GM19452 (cell line): Measurements from ENCODE around the gene USP22.

ENCODE experiments used
- ATAC-seq: cut with Tn5 transposase; IDR thresholded peaks from one replicate; pipeline ENCODE4 v1.9.1; 2021; ENCODE audit not compliant: unreplicated experiment

Gene USP22

DNA sequence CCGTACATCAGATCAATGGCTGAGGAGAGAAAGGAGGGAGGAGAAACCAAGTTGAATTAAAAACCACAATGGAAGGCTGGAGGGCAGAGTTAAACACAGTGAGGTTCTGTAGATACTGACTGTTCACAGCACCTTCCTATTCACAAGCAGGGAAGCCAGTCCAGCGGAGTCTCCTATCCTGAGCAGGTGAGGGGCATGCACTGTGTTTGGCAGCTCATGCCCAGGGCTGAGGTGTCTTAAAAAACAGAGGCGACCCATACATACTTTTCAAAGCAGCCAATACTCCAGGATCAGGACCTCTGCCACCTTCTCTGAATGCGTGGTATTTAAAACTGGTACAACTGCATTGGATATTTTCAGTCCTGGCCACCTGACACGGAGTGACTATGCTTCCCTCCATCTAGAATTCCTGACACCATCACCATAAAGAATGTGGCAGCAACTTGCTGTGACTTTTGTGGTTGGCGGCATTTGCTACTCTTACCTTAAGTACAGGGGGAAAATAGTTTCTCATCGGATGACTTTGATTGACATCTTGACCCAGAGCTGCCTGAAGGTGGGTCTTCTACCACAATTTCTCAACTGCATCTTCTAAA, 21.5 kb downstream of the USP22 start:
- no peak for ATAC-seq

- no peak for ATAC-seq
Observed at GRCh38 chr17:21020622-21021021, 22.2 kb downstream of the USP22 start.

DNA sequence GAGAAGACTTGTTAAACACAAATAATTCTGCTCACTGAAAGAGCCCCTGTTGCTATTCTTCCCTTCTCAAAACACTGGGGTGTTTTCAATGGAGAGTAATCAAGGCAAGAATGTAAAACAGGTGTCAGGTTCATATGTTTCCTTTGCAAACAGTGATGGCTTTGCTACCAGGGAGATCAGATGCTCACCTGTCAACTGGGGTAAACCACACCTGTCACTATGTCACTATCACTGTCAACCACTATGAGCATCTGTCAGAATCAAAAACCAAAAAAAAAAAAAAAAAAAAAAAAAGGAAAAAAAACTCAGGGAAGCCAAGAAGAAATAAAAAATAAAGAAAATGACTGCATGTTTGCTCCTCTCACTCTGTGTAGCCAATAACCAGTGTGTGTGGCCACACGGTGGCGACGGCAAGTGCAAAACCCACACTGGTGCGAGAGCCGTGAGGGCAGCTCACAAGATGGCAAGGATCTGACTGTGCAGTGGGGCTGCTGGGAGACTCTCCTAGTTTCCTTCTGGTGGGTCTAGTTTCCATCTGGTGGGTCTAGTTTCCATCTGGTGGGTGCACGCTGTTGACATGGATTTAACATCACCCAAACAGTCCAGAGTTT, 22.7 kb downstream of the USP22 start:
- no peak for ATAC-seq

DNA sequence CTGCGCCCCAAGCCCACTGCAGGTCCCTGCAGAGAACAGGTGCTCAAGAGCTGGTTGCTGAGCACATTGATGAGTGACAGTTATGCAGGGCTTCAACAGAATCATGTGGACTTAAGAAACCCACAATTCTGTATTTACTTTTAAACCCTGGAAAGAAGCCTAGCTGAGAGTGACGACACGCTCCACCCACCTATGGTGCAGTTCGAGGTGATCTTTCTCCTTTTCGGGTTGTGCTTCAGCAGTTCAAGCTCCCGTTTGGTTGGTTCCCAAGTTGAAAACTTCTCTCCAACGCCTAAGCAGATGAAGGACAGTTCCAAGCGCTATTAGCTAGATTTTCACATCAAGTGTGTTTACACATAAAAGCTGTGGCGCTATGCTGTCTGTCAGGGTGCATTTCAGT, 23.9 kb downstream of the USP22 start:
- no peak for ATAC-seq

- no peak for ATAC-seq
Observed at GRCh38 chr17:21017861-21018260, 24.9 kb downstream of the USP22 start.

GRCh38 chr17:21017256-21017655, 25.6 kb downstream of the USP22 start:
- ATAC-seq, result no peak

DNA sequence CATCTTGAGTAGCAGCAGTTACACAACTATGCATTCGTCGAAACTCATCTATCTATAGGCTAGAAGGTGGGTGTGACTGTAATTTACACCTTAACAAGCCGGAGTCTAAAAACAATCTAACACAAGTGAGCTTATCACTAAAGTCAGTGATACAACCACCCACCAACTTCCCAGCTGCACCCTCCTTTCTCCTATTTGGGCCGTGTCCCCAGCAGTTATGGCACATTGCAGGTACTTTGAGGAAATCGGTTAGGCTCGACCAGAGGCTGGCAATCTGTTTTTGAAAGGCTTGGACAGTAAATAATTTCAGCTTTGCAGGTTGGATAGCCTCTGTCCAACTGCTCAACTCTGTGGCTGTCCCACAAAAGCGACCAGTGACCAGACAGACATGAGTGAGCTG, 26.0 kb downstream of the USP22 start:
- ATAC-seq, result no peak

- ATAC-seq, result no peak
Observed at GRCh38 chr17:21015564-21015963, 27.2 kb downstream of the USP22 start.

- ATAC-seq, result no peak
Observed at GRCh38 chr17:21014498-21014897, 28.3 kb downstream of the USP22 start.

- no peak for ATAC-seq
Observed at GRCh38 chr17:21013983-21014382, 28.8 kb downstream of the USP22 start.

- no peak for ATAC-seq
Observed at GRCh38 chr17:21012736-21013135, 30.1 kb downstream of the USP22 start.

DNA sequence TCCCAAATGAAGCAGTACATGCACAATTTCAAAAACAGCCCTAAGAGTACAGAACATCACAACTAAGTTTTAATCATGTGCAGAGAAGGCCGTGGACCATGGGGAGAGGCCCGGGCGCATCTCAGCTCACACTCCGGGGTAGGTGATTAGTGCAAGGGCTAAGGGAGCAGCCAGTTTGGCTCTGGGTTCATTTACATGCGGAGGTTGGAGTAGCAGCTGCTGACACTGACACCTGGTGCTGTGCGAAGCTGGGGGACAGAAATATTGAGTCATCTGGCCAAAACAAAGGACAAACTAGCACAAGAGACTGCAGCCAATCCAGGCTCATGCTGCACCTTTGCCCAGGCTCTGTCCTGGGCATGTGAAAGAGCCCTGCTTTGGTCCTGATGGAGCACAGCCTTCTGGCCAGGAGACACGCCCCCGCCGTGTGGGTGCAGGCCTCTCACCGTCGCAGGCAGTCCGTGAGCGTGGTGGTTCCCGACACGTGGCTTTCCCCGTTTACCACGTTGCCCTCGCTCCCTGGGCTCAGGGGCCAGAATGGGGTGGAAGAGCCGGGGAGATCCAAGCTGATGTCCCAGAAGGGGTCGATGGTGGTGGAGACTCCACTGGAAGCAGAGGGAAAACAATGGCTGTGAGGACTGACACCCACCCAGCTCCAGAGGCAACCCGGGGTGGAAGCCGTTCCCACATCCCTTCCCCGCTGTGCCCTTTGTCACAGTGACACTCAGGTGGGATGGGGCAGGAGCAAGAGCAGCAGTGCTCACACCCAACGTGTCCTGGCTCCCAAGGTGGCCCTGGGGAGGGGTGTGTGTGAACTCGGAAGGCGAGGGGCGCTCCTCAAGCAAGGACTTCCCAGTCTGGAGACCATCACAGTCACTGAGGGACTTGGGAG, 31.9 kb downstream of the USP22 start:
- ATAC-seq, result no peak

- ATAC-seq, result no peak
Observed at GRCh38 chr17:21008992-21009671, 33.7 kb downstream of the USP22 start.

DNA sequence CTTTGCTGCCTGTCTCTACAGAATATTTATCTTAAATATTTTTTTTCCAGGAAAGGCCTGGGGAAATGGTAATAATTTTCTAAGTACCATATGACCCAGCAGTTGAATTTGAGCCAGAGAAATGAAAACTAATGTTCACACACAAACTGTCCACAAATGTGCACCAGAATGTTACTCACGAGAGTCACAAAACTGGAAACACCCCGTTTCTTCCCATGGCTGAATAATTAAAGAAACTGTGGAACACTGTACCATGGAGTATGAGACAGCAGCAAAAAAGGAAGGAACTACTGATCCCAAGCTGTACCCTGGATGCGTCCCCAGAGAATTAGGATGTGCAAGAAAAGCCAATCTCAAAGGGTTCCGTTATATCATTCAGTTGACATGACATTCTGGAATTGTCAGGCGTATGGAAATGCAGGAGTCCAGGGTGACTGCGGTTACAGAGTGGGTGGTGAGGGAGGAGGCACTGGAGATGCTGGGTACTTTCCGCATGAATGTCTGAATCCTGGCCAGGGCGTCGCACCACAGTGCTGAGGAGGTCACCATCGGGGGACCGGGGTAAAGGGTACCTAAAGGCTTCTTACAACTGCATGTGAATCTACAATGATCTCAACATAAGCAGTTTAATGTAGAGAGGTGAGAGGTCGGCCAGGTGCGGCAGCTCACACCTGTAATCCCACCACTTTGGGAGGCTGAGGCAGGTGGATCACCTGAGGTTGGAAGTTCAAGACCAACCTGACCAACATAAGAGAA, 34.5 kb downstream of the USP22 start:
- ATAC-seq, result no peak

DNA sequence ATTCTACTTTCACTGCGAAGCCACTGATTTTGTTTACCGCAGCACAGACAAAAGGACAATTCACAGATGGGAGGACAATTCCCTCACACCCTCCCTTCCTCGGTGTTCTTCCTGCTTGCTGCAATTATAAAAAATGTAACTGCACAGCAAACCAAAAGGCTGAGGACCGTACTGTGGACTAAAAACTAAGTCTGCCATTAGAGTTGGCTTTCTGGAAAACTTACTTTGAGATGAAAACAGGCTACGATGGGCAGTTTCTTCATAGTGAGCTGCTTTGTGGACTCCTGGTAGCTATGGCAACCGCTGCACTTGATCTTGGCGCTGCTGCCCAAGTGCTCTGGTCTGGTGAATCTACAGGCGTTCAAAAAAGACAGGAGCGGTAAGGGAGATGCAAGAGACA, 35.2 kb downstream of the USP22 start:
- ATAC-seq, result no peak

- ATAC-seq, result no peak
Observed at GRCh38 chr17:21005803-21006202, 37.0 kb downstream of the USP22 start.

- no peak for ATAC-seq
Observed at GRCh38 chr17:21005367-21005766, 37.4 kb downstream of the USP22 start.

GRCh38 chr17:21004016-21004930, 38.5 kb downstream of the USP22 start:
- no peak for ATAC-seq

GRCh38 chr17:21003007-21003621, 39.7 kb downstream of the USP22 start:
- no peak for ATAC-seq
